Measurements from ENCODE around the gene ERCC6.

Gene ERCC6

GRCh38 chr10:49523301-49523700, 15.6 kb downstream of the ERCC6 start:
- Histone ChIP-seq H3K79me2 (ENCODE audit: insufficient read depth, low read length) (no peaks in the 10 kb centered on the region), H3K9me3 (ENCODE audit: insufficient read depth, low read depth, low read length) (no peaks in the 10 kb centered on the region), H3K27me3 (ENCODE audit: insufficient read depth, low read length, poor library complexity, severe bottlenecking) (no peaks in the 10 kb centered on the region), H3K9ac (ENCODE audit: low read depth, low read length, poor library complexity, severe bottlenecking) (no peak overlapping the region), H3K4me3 (ENCODE audit: low read length, poor library complexity, severe bottlenecking) (no peak overlapping the region), H2AFZ (ENCODE audit: low read length) (no peak overlapping the region), H3K4me2 (ENCODE audit: low read depth, low read length, poor library complexity, severe bottlenecking) (no peak overlapping the region), H3K36me3 (ENCODE audit: insufficient read depth, low read length) (peaks cover 37% of the 10 kb centered on the region; the same call in 1 of the 2 replicates), H3K4me1 (ENCODE audit: insufficient read depth, low read length, poor library complexity, severe bottlenecking) (no peaks in the 10 kb centered on the region), H3F3A (ENCODE audit: low read depth) (no peaks in the 10 kb centered on the region), H3K9me2 (replicated peaks; ENCODE audit: low read depth, low read length) (no peaks in the 10 kb centered on the region), H4K20me1 (ENCODE audit: insufficient read depth, low read length, poor library complexity, severe bottlenecking) (peaks cover 9% of the 10 kb centered on the region)
- TF ChIP-seq EZH2phosphoT487 (IDR thresholded peaks at IDR 0.05; ENCODE audit: borderline replicate concordance) (no peak), CTCF (conservative IDR thresholded peaks at IDR 0.05; ENCODE audit: low read length) (no peak)

GRCh38 chr10:49521062-49521461, 17.9 kb downstream of the ERCC6 start:
- H3K36me3 ChIP-seq (ENCODE audit: insufficient read depth, low read length), result peaks cover 15% of the 10 kb centered on the region; the same call in 1 of the 2 replicates

DNA sequence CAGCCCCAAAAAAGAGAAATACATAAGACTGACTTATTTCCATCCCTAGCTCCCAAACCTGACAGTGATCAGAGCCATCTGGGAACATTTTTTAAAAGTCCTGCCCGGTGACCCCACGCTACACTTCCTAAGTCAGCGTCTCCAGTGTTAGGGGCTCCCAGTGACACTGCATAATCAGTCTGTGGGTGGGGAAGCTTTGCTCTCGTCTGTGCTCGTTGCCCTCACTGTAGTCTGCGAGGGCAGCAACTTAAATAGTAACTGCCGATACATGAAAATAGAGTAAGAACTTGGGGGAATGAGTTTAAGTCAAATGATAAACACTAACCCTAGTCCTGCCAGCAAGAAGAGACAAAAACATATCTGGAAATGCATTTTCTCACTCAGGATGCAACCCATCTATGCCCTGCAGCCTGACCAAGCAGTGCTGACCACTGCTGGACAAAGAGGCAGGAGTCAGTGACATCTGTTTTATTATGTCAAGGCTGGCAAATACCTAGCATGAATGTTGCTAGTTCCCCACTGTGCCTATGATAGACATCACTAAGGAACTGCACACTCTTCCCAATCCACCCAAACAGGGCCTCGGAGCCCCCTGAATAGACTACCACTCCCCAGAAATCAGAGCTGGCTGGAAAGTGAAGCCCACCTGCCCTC, 18.7 kb downstream of the ERCC6 start:
- Histone ChIP-seq H3K27me3 (ENCODE audit: insufficient read depth, low read length, poor library complexity, severe bottlenecking) (no peaks in the 10 kb centered on the region), H4K20me1 (ENCODE audit: insufficient read depth, low read length, poor library complexity, severe bottlenecking) (peaks cover 10% of the 10 kb centered on the region), H2AFZ (ENCODE audit: low read length) (no peak overlapping the region), H3K79me2 (ENCODE audit: insufficient read depth, low read length) (no peaks in the 10 kb centered on the region), H3K4me2 (ENCODE audit: low read depth, low read length, poor library complexity, severe bottlenecking) (no peak overlapping the region), H3F3A (ENCODE audit: low read depth) (no peaks in the 10 kb centered on the region), H3K4me1 (ENCODE audit: insufficient read depth, low read length, poor library complexity, severe bottlenecking) (no peaks in the 10 kb centered on the region), H3K36me3 (ENCODE audit: insufficient read depth, low read length) (peaks cover 13% of the 10 kb centered on the region; the same call in 1 of the 2 replicates), H3K9me2 (replicated peaks; ENCODE audit: low read depth, low read length) (no peaks in the 10 kb centered on the region), H3K9me3 (ENCODE audit: insufficient read depth, low read depth, low read length) (no peaks in the 10 kb centered on the region), H3K4me3 (ENCODE audit: low read length, poor library complexity, severe bottlenecking) (no peak overlapping the region), H3K9ac (ENCODE audit: low read depth, low read length, poor library complexity, severe bottlenecking) (no peak overlapping the region)
- TF ChIP-seq EZH2phosphoT487 (IDR thresholded peaks at IDR 0.05; ENCODE audit: borderline replicate concordance) (no peak), CTCF (conservative IDR thresholded peaks at IDR 0.05; ENCODE audit: low read length) (no peak)

More at GRCh38 chr10:49521062-49521461, 17.9 kb downstream of the ERCC6 start:
- TF ChIP-seq CTCF (conservative IDR thresholded peaks at IDR 0.05; ENCODE audit: low read length) (no peak), EZH2phosphoT487 (IDR thresholded peaks at IDR 0.05; ENCODE audit: borderline replicate concordance) (no peak)
- no peak overlapping the region for H3K4me3 ChIP-seq (ENCODE audit: low read length, poor library complexity, severe bottlenecking)
- H3K79me2 ChIP-seq (ENCODE audit: insufficient read depth, low read length), result no peaks in the 10 kb centered on the region
- no peaks in the 10 kb centered on the region for H3F3A ChIP-seq (ENCODE audit: low read depth)
- peaks cover 10% of the 10 kb centered on the region for H4K20me1 ChIP-seq (ENCODE audit: insufficient read depth, low read length, poor library complexity, severe bottlenecking)
- H3K4me2 ChIP-seq (ENCODE audit: low read depth, low read length, poor library complexity, severe bottlenecking), result no peak overlapping the region
- H3K27me3 ChIP-seq (ENCODE audit: insufficient read depth, low read length, poor library complexity, severe bottlenecking), result no peaks in the 10 kb centered on the region
- H3K4me1 ChIP-seq (ENCODE audit: insufficient read depth, low read length, poor library complexity, severe bottlenecking), result no peaks in the 10 kb centered on the region
- H3K9me2 ChIP-seq (replicated peaks; ENCODE audit: low read depth, low read length), result no peaks in the 10 kb centered on the region
- no peaks in the 10 kb centered on the region for H3K9me3 ChIP-seq (ENCODE audit: insufficient read depth, low read depth, low read length)
- H2AFZ ChIP-seq (ENCODE audit: low read length), result no peak overlapping the region
- H3K9ac ChIP-seq (ENCODE audit: low read depth, low read length, poor library complexity, severe bottlenecking), result no peak overlapping the region
